ENCODE measurements around the gene NTRK3.

NTRK3 gene

GRCh38 chr15:88126695-88127431 is 129.7 kb downstream of the NTRK3 start:
- in situ Hi-C loops (cut with HindIII; ENCODE audit: low sequenced_read_pairs): no loop called here

GRCh38 chr15:88125576-88125975 is 131.0 kb downstream of the NTRK3 start:
- in situ Hi-C loops (cut with HindIII; ENCODE audit: low sequenced_read_pairs): no loop called here

- in situ Hi-C loops (cut with HindIII; ENCODE audit: low sequenced_read_pairs): no loop called here
These were observed 132.3 kb downstream of the NTRK3 start for GRCh38 chr15:88124199-88124598.

- in situ Hi-C loops (cut with HindIII; ENCODE audit: low sequenced_read_pairs): no loop called here
These were observed 134.5 kb downstream of the NTRK3 start for GRCh38 chr15:88121968-88122530.

- in situ Hi-C loops (cut with HindIII; ENCODE audit: low sequenced_read_pairs): no loop called here
These were observed 136.5 kb downstream of the NTRK3 start for GRCh38 chr15:88120026-88120425.

- in situ Hi-C loops (cut with HindIII; ENCODE audit: low sequenced_read_pairs): no loop called here
These were observed 137.8 kb downstream of the NTRK3 start for GRCh38 chr15:88118741-88119140.

- in situ Hi-C loops (cut with HindIII; ENCODE audit: low sequenced_read_pairs): no loop called here
These were observed 138.5 kb downstream of the NTRK3 start for GRCh38 chr15:88118035-88118434.

- in situ Hi-C loops (cut with HindIII; ENCODE audit: low sequenced_read_pairs): no loop called here
These were observed 140.9 kb downstream of the NTRK3 start for GRCh38 chr15:88115486-88116152.

GRCh38 chr15:88113613-88114308 is 142.8 kb downstream of the NTRK3 start:
- in situ Hi-C loops (cut with HindIII; ENCODE audit: low sequenced_read_pairs): no loop called here

GRCh38 chr15:88108991-88109390 is 147.5 kb downstream of the NTRK3 start:
- in situ Hi-C loops (cut with HindIII; ENCODE audit: low sequenced_read_pairs): no loop called here

- in situ Hi-C loops (cut with HindIII; ENCODE audit: low sequenced_read_pairs): no loop called here
These were observed 148.1 kb downstream of the NTRK3 start for GRCh38 chr15:88108477-88108876.

- in situ Hi-C loops (cut with HindIII; ENCODE audit: low sequenced_read_pairs): no loop called here
These were observed 150.5 kb downstream of the NTRK3 start for GRCh38 chr15:88106074-88106473.

GRCh38 chr15:88104357-88104756 is 152.2 kb downstream of the NTRK3 start:
- in situ Hi-C loops (cut with HindIII; ENCODE audit: low sequenced_read_pairs): no loop called here

GRCh38 chr15:88100181-88100580 is 156.4 kb downstream of the NTRK3 start:
- in situ Hi-C loops (cut with HindIII; ENCODE audit: low sequenced_read_pairs): no loop called here

GRCh38 chr15:88098361-88098760 is 158.2 kb downstream of the NTRK3 start:
- in situ Hi-C loops (cut with HindIII; ENCODE audit: low sequenced_read_pairs): loop anchor here (5.0 kb wide), 2 partner anchors 81 to 99 kb away; no protein-coding TSS in a partner anchor

GRCh38 chr15:88091444-88092016 is 165.0 kb downstream of the NTRK3 start:
- in situ Hi-C loops (cut with HindIII; ENCODE audit: low sequenced_read_pairs): loop anchor here (5.0 kb wide), 1 partner anchor 41 kb away; no protein-coding TSS in a partner anchor

- in situ Hi-C loops (cut with HindIII; ENCODE audit: low sequenced_read_pairs): loop anchor here (5.0 kb wide), 1 partner anchor 42 kb away; no protein-coding TSS in a partner anchor
These were observed 166.0 kb downstream of the NTRK3 start for GRCh38 chr15:88090481-88091011.

- in situ Hi-C loops (cut with HindIII; ENCODE audit: low sequenced_read_pairs): loop anchor here (5.0 kb wide), 1 partner anchor 43 kb away; no protein-coding TSS in a partner anchor
These were observed 166.8 kb downstream of the NTRK3 start for GRCh38 chr15:88089731-88090130.

- in situ Hi-C loops (cut with HindIII; ENCODE audit: low sequenced_read_pairs): no loop called here
These were observed 167.4 kb downstream of the NTRK3 start for GRCh38 chr15:88089024-88089620.

All from endothelial cell of hepatic sinusoid (primary cell).